Loucy (cell line): ENCODE measurements around the gene DGKI.

Experiments used
- EZH2phosphoT487 ChIP-seq: fragments of 200-600 bp; IDR thresholded peaks from 2 replicates; pipeline ENCODE4 v1.6.1; 2018; ENCODE audit warnings: antibody characterized with exemption, mild to moderate bottlenecking, moderate library complexity, borderline replicate concordance
- TF ChIP-seq, protein P1 (sequence below): fragments of 200-600 bp; sonication (generic); conservative IDR thresholded peaks from 2 replicates; pipeline ENCODE4 v1.5.1; 2014; ENCODE audit warnings: mild to moderate bottlenecking, antibody characterized with exemption, low read length

DNA sequence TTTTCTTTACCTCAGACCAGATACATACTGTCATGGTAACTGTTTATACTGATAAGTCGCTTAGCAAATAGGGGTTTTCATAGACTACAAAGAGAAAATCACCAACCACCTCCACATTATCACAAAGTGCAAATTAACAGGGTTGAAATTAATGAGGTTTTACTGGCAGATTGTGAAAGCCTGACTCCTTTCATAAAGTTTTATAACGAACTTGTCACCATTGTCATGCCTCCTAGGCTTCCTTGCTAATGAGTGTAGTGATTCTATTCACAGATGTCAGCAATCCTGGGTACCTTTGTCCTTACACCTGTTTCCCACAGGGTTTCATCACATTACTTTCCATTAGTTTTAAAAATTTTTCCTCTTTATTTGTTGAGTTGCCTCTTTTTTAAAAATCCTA is 361.0 kb downstream of the DGKI start:
- TF ChIP-seq, protein P1, sequence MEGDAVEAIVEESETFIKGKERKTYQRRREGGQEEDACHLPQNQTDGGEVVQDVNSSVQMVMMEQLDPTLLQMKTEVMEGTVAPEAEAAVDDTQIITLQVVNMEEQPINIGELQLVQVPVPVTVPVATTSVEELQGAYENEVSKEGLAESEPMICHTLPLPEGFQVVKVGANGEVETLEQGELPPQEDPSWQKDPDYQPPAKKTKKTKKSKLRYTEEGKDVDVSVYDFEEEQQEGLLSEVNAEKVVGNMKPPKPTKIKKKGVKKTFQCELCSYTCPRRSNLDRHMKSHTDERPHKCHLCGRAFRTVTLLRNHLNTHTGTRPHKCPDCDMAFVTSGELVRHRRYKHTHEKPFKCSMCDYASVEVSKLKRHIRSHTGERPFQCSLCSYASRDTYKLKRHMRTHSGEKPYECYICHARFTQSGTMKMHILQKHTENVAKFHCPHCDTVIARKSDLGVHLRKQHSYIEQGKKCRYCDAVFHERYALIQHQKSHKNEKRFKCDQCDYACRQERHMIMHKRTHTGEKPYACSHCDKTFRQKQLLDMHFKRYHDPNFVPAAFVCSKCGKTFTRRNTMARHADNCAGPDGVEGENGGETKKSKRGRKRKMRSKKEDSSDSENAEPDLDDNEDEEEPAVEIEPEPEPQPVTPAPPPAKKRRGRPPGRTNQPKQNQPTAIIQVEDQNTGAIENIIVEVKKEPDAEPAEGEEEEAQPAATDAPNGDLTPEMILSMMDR: no peak
- TF ChIP-seq EZH2phosphoT487: no peak
